Right lobe of liver (tissue), 6 donors: ENCODE results near the gene AKNA. TPM values are rescaled to one million over a fixed set of nuclear protein-coding genes. Genes with fewer than 3 reads are reported as not detected.
"Not testable (repeated sequence)": the region's sequence is repeated elsewhere in the genome, so short reads cannot be mapped to it uniquely, and the experiment has no call there.

Experiments
- ATAC-seq, 4 donors: fragments of 200-7000 bp; cut with Tn5 transposase; one replicate each; pipeline ENCODE4 v1.9.1; 2020; ENCODE audit warnings: mild to moderate bottlenecking in 4 of 4, moderate library complexity in 4 of 4
- DNase-seq, 3 donors: peaks; one replicate each; pipeline ENCODE4 v3.0.0-alpha.2; 2020
- H3K27ac ChIP-seq, 3 donors: fragments of 200-600 bp; one replicate each; pipeline ENCODE4 v1.8.0; 2022
- H3K27me3 ChIP-seq, 2 donors: fragments of 200-600 bp; one replicate each; pipeline ENCODE4 v1.8.0; 2022
- H3K36me3 ChIP-seq, 4 donors: fragments of 200-600 bp; sonication (generic) in 1 of 4; one replicate each; pipeline versions ENCODE4 v1.5.1 to v1.8.0; 2017 to 2022; ENCODE audit warnings: control low read depth in 1 of 4
- H3K4me1 ChIP-seq, 4 donors: fragments of 200-600 bp; sonication (generic) in 1 of 4; one replicate each; pipeline versions ENCODE4 v1.5.1 to v1.8.0; 2017 to 2022; ENCODE audit warnings: control low read depth in 1 of 4
- H3K4me3 ChIP-seq, 3 donors: fragments of 200-600 bp; one replicate each; pipeline ENCODE4 v1.8.0; 2022
- H3K9me3 ChIP-seq, 4 donors: fragments of 200-600 bp; sonication (generic) in 1 of 4; one replicate each; pipeline versions ENCODE4 v1.5.1 to v1.8.0; 2017 to 2022; ENCODE audit warnings: control low read depth in 1 of 4
- POLR2A ChIP-seq: fragments of 450-650 bp; IDR thresholded peaks from one replicate; pipeline ENCODE4 v1.6.1; 2017; ENCODE audit warnings: antibody characterized with exemption, mild to moderate bottlenecking
- WGBS: methylation state at CpG from one replicate; pipeline ENCODE4 v1.1.6; 2018; ENCODE audit warnings: low coverage, low lambda C conversion rate; ENCODE audit not compliant: insufficient coverage; ENCODE audit errors: missing lambda C conversion rate; 5-methylcytosine and 5-hydroxymethylcytosine counted together
- intact Hi-C, 2 donors: fragments of 100-400 bp; cut with DNase I; formaldehyde crosslinking; loops; one replicate each; pipeline versions ENCODE4 v1.11.2 to v1.14.1; 2022
- total RNA-seq, 6 experiments: library from RNA; depleted of rRNA in 2 of 6; stranded (reverse); fragments of >200 nt in 2 of 6; fragmentation: NEBNext Ultra II Directional in 3 of 6; extraction: Animal tissue kit (Norgen Biotek cat#: 25700) in 3 of 6; gene quantifications; one replicate each; pipeline versions ENCODE4 v1.1.0 to v1.2.4, GENCODE V29; 2016 to 2023
- TF ChIP-seq, protein P1 (sequence below), 4 donors: fragments of 200-600 bp in 3 of 4; fragments of 450-650 bp in 1 of 4; IDR thresholded peaks; one replicate each; pipeline versions ENCODE4 v1.5.1 to v1.8.0; 2016 to 2022; ENCODE audit warnings: antibody characterized with exemption in 4 of 4, mild to moderate bottlenecking in 2 of 4
- donor health status: DM: no; HTN: yes; CAD: no.
- donor health status: DM: no; HTN: no; CAD: no.
- donor health status: DM: no; HTN: no; CAD: no.
- donor health status: DM: no; HTN: yes; CAD: no.
- donor health status: DM: no; HTN: yes; CAD: no.

Gene AKNA
- total RNA-seq, 6 experiments from 2014 or later = 4.7 to 15.1 (median 9.8) TPM

DNA sequence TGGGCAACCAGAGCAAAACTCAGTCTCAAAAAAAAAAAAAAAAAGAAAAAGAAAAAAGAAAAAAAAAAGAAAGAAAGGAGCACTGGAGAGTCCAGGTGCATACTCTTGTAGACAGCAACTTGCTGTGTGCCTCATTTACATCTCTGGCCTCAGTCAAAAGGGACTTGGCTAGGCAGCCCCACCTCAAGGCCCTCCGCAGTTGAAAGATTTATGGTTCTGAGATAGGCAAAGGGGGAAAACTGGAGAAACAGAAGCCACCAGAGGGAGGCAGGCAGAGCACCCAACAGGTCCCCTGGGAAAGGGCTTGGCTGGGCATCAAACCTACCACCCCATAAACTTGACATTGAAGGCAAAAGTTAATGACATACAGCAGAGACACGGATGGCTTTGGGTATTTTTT is 52.0 kb downstream of the AKNA start:
- no peak overlapping the region for H3K27ac ChIP-seq
- TF ChIP-seq POLR2A = no peak
- H3K4me1 ChIP-seq = no peaks in the 10 kb centered on the region
- intact Hi-C loops = no loop called here
- peaks cover 0 to 16% (median 2%) of the 10 kb centered on the region in 4 donors for H3K36me3 ChIP-seq
- H3K27me3 ChIP-seq = no peaks in the 10 kb centered on the region
- no peak overlapping the region for H3K4me3 ChIP-seq
- H3K9me3 ChIP-seq = no peaks in the 10 kb centered on the region
- WGBS = 27% methylated on average over 1 of the region's 2 CpGs
- no peak for DNase-seq
- no peak for ATAC-seq

DNA sequence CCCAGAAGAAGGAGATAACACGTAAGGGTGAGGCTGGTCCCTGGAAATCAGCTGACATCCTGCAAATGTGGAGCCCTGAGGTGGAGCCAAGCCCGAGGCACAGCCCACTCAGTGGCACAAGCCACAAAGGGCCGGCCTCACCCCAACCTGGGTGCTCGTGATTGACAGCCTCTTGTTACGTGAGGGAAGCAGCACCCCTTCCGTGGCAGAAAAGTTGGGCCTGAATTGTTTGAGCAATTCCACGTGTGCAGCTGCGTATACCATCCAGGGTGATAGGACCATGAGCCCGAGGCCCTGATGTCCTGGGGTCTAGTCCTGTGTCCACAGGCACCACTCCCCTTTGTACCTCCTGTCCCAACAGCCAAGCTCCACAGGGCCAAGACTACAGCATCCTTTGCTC is 53.3 kb downstream of the AKNA start:
- H3K36me3 ChIP-seq = peaks cover 0 to 9% (median 2%) of the 10 kb centered on the region in 4 donors
- intact Hi-C loops = no loop called here
- H3K27me3 ChIP-seq = no peaks in the 10 kb centered on the region
- no peak for ATAC-seq
- no peak overlapping the region for H3K4me3 ChIP-seq
- WGBS = no CpG with 5 or more reads among the region's 9 CpGs
- H3K4me1 ChIP-seq = no peaks in the 10 kb centered on the region
- no peak overlapping the region for H3K27ac ChIP-seq
- TF ChIP-seq, protein P1, sequence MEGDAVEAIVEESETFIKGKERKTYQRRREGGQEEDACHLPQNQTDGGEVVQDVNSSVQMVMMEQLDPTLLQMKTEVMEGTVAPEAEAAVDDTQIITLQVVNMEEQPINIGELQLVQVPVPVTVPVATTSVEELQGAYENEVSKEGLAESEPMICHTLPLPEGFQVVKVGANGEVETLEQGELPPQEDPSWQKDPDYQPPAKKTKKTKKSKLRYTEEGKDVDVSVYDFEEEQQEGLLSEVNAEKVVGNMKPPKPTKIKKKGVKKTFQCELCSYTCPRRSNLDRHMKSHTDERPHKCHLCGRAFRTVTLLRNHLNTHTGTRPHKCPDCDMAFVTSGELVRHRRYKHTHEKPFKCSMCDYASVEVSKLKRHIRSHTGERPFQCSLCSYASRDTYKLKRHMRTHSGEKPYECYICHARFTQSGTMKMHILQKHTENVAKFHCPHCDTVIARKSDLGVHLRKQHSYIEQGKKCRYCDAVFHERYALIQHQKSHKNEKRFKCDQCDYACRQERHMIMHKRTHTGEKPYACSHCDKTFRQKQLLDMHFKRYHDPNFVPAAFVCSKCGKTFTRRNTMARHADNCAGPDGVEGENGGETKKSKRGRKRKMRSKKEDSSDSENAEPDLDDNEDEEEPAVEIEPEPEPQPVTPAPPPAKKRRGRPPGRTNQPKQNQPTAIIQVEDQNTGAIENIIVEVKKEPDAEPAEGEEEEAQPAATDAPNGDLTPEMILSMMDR (IDR thresholded peaks at IDR 0.05) = no peak
- no peak for TF ChIP-seq POLR2A
- H3K9me3 ChIP-seq = no peaks in the 10 kb centered on the region
- DNase-seq = no peak

DNA sequence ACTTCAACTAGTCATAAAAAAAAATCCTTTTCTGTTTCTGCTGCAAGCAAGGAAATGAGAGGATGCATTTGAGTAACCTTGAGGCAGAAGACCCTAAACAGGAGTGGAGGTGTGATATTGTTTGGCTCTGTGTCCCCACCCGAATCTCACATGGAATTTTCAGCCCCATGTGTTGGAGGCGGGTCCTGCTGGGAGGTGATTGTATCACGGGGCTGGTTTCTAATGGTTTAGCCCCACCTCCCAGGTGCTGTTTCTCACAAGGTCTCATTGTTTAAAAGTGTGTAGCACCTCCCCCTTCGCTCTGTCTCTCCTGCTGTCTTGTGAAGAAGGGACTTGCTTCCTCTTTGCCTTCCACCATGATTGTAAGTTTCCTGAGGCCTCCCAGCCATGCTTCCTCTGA is 54.1 kb downstream of the AKNA start:
- DNase-seq, H3K36me3 ChIP-seq, intact Hi-C loops, H3K4me1 ChIP-seq, H3K27ac ChIP-seq, H3K27me3 ChIP-seq, H3K4me3 ChIP-seq, H3K9me3 ChIP-seq: not testable (repeated sequence)
- 19% methylated on average over 3 of the region's 4 CpGs for WGBS
- ATAC-seq = peak; percentile 38 to 63 (median 50)

DNA sequence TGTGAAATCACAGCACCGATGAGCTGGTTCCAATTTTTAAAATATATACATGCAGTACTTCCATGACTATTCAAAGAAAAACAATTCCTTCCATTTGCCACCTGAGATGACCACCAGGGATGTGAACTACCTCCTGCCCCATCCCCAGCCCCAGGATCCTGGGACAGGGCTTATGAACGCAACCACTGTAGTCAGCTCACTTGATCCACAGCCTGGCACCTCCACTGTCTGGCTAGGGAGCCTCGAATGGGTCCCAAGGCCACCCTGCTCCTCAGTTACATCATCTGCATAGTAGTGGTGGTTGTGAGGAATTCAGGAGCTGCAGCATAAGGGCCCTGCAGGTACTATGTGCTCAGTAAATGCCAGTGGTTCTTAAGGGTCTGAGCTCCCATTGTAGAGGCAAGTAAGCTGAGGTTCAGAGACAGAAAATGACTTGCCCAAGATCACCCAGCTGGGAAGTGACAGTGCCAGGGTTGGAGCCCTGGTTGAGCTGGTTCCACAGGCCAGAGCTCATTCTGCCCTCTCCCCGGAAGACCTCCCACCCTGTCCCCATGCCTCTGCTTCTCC is 55.2 kb downstream of the AKNA start:
- Histone ChIP-seq H3K4me3 (peak overlapping the region in 1 of 3 donors; percentile 18), H3K4me1 (peaks cover 0 to 15% (median 0%) of the 10 kb centered on the region in 4 donors)
- H3K36me3 ChIP-seq, intact Hi-C loops, H3K9me3 ChIP-seq, H3K27me3 ChIP-seq, DNase-seq, H3K27ac ChIP-seq: not testable (repeated sequence)
- peak in 1 of 4 donors; percentile 3 for ATAC-seq
- 58% methylated on average over 3 of the region's 4 CpGs for WGBS

DNA sequence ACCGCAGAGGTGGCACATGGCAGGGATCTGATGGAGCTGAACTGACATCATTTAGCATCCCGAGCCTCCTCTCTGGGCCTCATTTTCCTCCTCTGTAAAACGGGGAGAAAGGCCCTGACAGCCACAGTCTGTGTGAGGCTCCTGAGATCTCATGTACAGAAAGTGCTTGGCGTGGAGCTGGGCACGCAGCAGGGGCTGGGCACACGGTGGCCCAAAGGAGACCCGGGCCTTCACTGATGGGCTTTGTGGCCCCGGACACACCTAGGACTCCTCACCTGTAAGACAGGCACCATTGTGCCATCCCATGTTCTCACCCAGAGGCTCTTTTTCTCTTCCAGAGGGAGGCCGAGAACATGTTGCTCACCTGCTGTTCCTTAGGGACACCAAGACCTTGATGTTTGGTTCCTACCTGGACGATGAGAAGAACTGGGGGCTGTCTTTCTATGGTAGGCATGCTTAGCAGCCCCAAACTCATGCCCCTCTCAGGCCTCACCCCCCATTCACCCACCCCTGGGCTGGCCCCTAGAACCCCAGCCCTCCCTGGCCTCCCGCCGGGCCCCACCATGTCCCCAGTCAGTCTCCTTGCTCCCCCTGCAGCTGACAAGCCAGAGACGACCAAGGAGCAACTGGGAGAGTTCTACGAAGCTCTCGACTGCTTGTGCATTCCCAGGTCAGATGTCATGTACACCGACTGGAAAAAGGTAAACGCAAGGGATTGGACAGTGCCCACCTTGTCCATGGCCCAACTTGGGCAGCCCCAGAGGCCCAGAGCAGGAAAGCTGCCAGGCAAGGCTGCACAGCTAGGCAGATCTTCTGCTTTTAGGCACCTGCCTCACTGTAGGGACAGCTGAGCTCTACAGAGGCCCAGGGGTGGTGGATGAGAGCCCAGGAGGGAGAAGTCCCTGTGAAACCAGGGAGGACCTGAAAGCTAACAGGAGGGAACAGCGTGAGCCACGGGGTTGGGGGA is 56.3 kb downstream of the AKNA start:
- H3K36me3 ChIP-seq, DNase-seq, intact Hi-C loops, H3K9me3 ChIP-seq, H3K27me3 ChIP-seq, ATAC-seq: not testable (repeated sequence)
- WGBS = 29% methylated on average over 9 of the region's 19 CpGs
- H3K27ac ChIP-seq = peak overlapping the region in 1 of 3 donors; percentile 60
- peak overlapping the region; percentile 38 to 62 (median 60) for H3K4me3 ChIP-seq
- H3K4me1 ChIP-seq = peaks cover 0 to 15% (median 0%) of the 10 kb centered on the region in 4 donors

DNA sequence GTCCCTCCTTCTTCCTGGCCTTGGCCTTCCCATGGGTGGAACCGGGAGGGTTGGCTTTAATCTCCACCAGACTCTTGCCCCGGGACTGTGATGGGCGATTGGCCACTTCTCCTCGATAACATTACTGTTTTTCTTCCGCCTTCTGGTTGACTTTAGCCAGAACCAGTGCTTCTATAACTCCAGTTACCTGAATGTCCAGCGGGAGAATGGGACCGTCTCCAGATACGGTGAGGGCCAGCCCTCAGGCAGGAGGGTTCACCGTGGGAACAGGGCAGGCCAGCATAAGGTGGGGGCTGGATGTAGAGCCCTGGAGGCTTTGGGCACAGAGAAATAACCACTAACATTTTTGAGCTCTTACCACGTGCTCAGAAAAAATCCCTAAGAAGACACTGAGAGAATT is 57.1 kb downstream of the AKNA start:
- ATAC-seq (no peak), DNase-seq (no peak)
- H3K27ac ChIP-seq = peak overlapping the region in 2 of 3 donors; percentile 33 to 60
- no peaks in the 10 kb centered on the region for H3K27me3 ChIP-seq
- H3K4me3 ChIP-seq = peak overlapping the region; percentile 38 to 62 (median 60)
- TF ChIP-seq POLR2A = no peak
- TF ChIP-seq, protein P1 (IDR thresholded peaks at IDR 0.05) = no peak
- H3K36me3 ChIP-seq = peaks cover 0 to 4% (median 0%) of the 10 kb centered on the region in 4 donors
- H3K4me1 ChIP-seq = peaks cover 0 to 15% (median 0%) of the 10 kb centered on the region in 4 donors
- no peaks in the 10 kb centered on the region for H3K9me3 ChIP-seq
- WGBS = 20% methylated on average over 10 of the region's 10 CpGs
- intact Hi-C loops = no loop called here

DNA sequence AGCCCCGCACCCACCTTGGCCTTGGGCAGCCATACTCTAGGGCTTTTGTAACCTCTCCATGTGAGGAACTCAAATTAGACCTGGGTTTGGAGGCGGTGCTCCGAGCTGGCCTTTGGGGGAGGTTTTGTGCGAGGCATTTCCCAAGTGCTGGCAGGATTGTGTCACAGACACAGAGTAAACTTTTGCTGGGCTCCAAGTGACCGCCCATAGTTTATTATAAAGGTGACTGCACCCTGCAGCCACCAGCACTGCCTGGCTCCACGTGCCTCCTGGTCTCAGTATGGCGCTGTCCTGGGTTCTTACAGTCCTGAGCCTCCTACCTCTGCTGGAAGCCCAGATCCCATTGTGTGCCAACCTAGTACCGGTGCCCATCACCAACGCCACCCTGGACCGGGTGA is 58.2 kb downstream of the AKNA start, which contains the start of gene ORM2:
TSS of gene ORM2 (plus strand) at position 245 of the 398 bp plus-strand sequence. CDS start at position 281, 36 bp downstream.
- H3K27me3 ChIP-seq, H3K36me3 ChIP-seq, intact Hi-C loops, DNase-seq, H3K9me3 ChIP-seq: not testable (repeated sequence)
- WGBS = no CpG with 5 or more reads among the region's 10 CpGs
- Histone ChIP-seq H3K27ac (peak within 1 kb of the TSS; percentile 45 to 83 (median 47)), H3K4me3 (peak within 1 kb of the TSS; percentile 38 to 62 (median 60)), H3K4me1 (peaks cover 0 to 15% (median 0%) of the 10 kb centered on the region in 4 donors)
- ATAC-seq = peak; percentile 27 to 59 (median 48)

DNA sequence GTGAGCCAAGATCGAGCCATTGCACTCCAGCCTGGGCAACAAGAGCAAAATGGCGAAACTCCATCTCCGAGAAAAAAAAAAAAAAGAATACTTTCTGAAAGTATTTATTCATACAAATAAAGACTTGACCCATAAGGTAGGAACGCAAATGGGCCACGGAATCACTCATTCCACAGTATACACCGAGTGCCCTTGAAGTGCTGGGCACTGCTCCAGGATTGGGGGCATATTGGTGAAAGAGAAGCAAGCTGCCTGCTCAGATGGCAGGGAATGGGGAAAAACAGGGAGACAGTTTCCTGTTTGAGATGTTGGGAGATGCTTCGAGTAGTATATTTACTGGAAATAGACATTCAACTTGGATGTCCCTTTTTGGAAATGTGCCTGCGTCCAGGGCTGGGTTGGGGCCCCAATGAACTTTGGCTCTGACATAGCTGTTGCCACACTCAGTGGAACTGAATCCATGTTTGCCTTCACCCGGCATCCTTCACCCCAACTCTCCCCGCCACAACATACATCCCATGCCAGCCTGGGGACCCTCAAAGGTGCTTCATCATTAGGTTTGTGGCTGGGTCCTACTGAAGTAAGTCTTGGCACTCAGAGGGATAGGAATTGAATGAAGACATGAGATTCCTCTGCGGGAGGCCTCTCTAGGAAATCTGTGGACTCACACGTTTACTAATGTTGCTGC is 58.7 kb downstream of the AKNA start:
- peak in 2 of 3 donors; percentile 58 to 68 for DNase-seq
- peak overlapping the region in 2 of 3 donors; percentile 38 to 45 for H3K4me3 ChIP-seq

More for the DNA sequence above, 58.7 kb downstream of the AKNA start:
- Histone ChIP-seq H3K27ac (peak overlapping the region; percentile 45 to 83 (median 47)), H3K36me3 (peaks cover 0 to 10% (median 4%) of the 10 kb centered on the region in 4 donors), H3K4me1 (peaks cover 0 to 15% (median 0%) of the 10 kb centered on the region in 4 donors)
- intact Hi-C loops, H3K27me3 ChIP-seq, H3K9me3 ChIP-seq: not testable (repeated sequence)
- ATAC-seq = peak; percentile 1 to 16 (median 9)
- WGBS = 22% methylated on average over 9 of the region's 12 CpGs
